PFSK-1 (cell line): ENCODE results near the gene PLEKHH3.

Experiments
- FOXP2 ChIP-seq: optimal IDR thresholded peaks from 2 replicates; pipeline ENCODE3; 2011; ENCODE audit warnings: borderline replicate concordance, control low read depth, inconsistent platforms; ENCODE audit not compliant: insufficient read depth; ENCODE audit errors: extremely low read length, extremely low read depth
- POLR2AphosphoS5 ChIP-seq: IDR thresholded peaks from 2 replicates; pipeline ENCODE4 v1.6.1; 2012; ENCODE audit warnings: low read depth, mild to moderate bottlenecking, control low read depth, low read length, moderate library complexity
- SIN3A ChIP-seq: IDR thresholded peaks from 2 replicates; pipeline ENCODE4 v1.6.1; 2012; ENCODE audit warnings: mild to moderate bottlenecking, low read length, moderate library complexity, borderline replicate concordance; ENCODE audit not compliant: insufficient read depth
- TAF1 ChIP-seq: IDR thresholded peaks from 2 replicates; pipeline ENCODE4 v1.6.1; 2012; ENCODE audit warnings: low read length, control low read depth, borderline replicate concordance; ENCODE audit not compliant: insufficient read depth
- TF ChIP-seq, protein P1 (sequence below), 2 experiments: IDR thresholded peaks; 2 replicates each; pipeline versions ENCODE4 v1.6.1 to v1.8.0; 2011 to 2012; ENCODE audit warnings: low read depth in 2 of 2, low read length in 2 of 2, control low read depth in 1 of 2, inconsistent platforms in 1 of 2, mild to moderate bottlenecking in 1 of 2, moderate library complexity in 1 of 2; ENCODE audit not compliant: insufficient read depth in 1 of 2

DNA sequence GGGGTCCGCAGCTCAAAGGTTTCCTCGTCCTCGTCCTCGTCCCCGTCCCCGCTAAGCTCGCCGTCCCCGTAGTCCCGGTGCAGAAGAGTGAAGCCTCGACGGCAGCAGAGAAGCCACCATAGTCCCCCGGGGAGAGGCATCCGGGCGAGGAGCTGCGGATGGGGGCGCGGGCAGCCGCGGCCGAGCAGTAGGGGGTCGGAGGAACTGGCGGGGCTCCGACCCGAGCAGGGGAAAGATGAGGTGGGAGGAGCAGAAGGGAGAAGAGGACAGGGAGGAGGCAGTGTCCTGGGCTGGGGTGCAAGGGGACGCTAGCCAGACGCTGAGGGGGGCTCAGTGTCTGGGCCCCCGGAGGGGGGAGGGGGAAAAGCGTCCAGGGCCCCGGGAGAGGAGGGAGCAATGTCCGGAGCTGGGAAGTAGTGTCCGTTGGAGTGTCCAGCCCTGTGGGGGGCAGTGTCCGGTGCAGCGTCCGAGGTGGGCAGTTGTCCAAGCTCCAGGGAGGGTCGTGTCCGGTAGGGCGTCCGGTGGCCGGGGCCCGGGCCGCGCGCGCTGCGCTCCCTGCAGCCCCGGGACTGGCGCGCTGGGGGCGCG is at the start of gene PLEKHH3:
- TF ChIP-seq, protein P1, sequence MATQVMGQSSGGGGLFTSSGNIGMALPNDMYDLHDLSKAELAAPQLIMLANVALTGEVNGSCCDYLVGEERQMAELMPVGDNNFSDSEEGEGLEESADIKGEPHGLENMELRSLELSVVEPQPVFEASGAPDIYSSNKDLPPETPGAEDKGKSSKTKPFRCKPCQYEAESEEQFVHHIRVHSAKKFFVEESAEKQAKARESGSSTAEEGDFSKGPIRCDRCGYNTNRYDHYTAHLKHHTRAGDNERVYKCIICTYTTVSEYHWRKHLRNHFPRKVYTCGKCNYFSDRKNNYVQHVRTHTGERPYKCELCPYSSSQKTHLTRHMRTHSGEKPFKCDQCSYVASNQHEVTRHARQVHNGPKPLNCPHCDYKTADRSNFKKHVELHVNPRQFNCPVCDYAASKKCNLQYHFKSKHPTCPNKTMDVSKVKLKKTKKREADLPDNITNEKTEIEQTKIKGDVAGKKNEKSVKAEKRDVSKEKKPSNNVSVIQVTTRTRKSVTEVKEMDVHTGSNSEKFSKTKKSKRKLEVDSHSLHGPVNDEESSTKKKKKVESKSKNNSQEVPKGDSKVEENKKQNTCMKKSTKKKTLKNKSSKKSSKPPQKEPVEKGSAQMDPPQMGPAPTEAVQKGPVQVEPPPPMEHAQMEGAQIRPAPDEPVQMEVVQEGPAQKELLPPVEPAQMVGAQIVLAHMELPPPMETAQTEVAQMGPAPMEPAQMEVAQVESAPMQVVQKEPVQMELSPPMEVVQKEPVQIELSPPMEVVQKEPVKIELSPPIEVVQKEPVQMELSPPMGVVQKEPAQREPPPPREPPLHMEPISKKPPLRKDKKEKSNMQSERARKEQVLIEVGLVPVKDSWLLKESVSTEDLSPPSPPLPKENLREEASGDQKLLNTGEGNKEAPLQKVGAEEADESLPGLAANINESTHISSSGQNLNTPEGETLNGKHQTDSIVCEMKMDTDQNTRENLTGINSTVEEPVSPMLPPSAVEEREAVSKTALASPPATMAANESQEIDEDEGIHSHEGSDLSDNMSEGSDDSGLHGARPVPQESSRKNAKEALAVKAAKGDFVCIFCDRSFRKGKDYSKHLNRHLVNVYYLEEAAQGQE (IDR thresholded peaks at IDR 0.05; ENCODE audit: insufficient read depth in 1 of 2, low read depth in 2 of 2, low read length in 2 of 2) = peak; percentile 25 to 41; a peak in 1 of 4 replicates
- TF ChIP-seq POLR2AphosphoS5 (peak; percentile 68), TAF1 (peak; percentile 72; the same call in 1 of the 2 replicates), FOXP2 (no peak), SIN3A (peak; percentile 9; the same call in 1 of the 2 replicates)
